ENCODE results near the gene ABHD17A. TPM values are rescaled to one million over a fixed set of nuclear protein-coding genes. Genes with fewer than 3 reads are reported as not detected.

ABHD17A gene
- total and polyA plus RNA-seq, 2 experiments from 2014 or later: 145 to 198 TPM

GRCh38 chr19:1843646-1844394 lies 41.5 kb downstream of the ABHD17A start:
- peaks cover 12% of the 10 kb centered on the region for H3K4me1 ChIP-seq (ENCODE audit: low read depth)

GRCh38 chr19:1843116-1843515 lies 42.2 kb downstream of the ABHD17A start:
- Histone ChIP-seq H3K27me3 (no peaks in the 10 kb centered on the region), H3K4me3 (no peak overlapping the region), H3K9me3 (ENCODE audit: low read depth) (no peaks in the 10 kb centered on the region), H3K27ac (no peak overlapping the region), H3K4me1 (ENCODE audit: low read depth) (peaks cover 12% of the 10 kb centered on the region), H3K36me3 (no peaks in the 10 kb centered on the region)
- DNase-seq (ENCODE audit: low read depth in 1 of 2, low spot score in 1 of 2): no peak
- no peak for TF ChIP-seq CTCF (IDR thresholded peaks at IDR 0.05; ENCODE audit: low read depth, low read length)

More at GRCh38 chr19:1843646-1844394, 41.5 kb downstream of the ABHD17A start:
- Histone ChIP-seq H3K36me3 (no peaks in the 10 kb centered on the region), H3K27ac (no peak overlapping the region), H3K4me3 (no peak overlapping the region), H3K27me3 (no peaks in the 10 kb centered on the region), H3K9me3 (ENCODE audit: low read depth) (no peaks in the 10 kb centered on the region)
- DNase-seq (ENCODE audit: low read depth in 1 of 2, low spot score in 1 of 2): no peak
- TF ChIP-seq CTCF (IDR thresholded peaks at IDR 0.05; ENCODE audit: low read depth, low read length): no peak

GRCh38 chr19:1841209-1841924 lies 43.9 kb downstream of the ABHD17A start:
- peak overlapping the region; percentile 34 for H3K27ac ChIP-seq
- no peak overlapping the region for H3K4me3 ChIP-seq
- no peaks in the 10 kb centered on the region for H3K9me3 ChIP-seq (ENCODE audit: low read depth)
- H3K4me1 ChIP-seq (ENCODE audit: low read depth): peaks cover 16% of the 10 kb centered on the region
- no peaks in the 10 kb centered on the region for H3K27me3 ChIP-seq
- H3K36me3 ChIP-seq: no peaks in the 10 kb centered on the region
- DNase-seq (ENCODE audit: low read depth in 1 of 2, low spot score in 1 of 2): no peak
- no peak for TF ChIP-seq CTCF (IDR thresholded peaks at IDR 0.05; ENCODE audit: low read depth, low read length)

- DNase-seq (ENCODE audit: low read depth in 1 of 2, low spot score in 1 of 2): peak in 1 of 2 donors; percentile 34
- no peaks in the 10 kb centered on the region for H3K27me3 ChIP-seq
- H3K4me3 ChIP-seq: no peak overlapping the region
- H3K36me3 ChIP-seq: no peaks in the 10 kb centered on the region
- TF ChIP-seq CTCF (IDR thresholded peaks at IDR 0.05; ENCODE audit: low read depth, low read length): no peak
- H3K9me3 ChIP-seq (ENCODE audit: low read depth): no peaks in the 10 kb centered on the region
- peaks cover 15% of the 10 kb centered on the region for H3K4me1 ChIP-seq (ENCODE audit: low read depth)
- H3K27ac ChIP-seq: no peak overlapping the region
These were observed 44.7 kb downstream of the ABHD17A start for GRCh38 chr19:1840541-1841115.

- peaks cover 14% of the 10 kb centered on the region for H3K4me1 ChIP-seq (ENCODE audit: low read depth)
- H3K36me3 ChIP-seq: no peaks in the 10 kb centered on the region
- no peak for DNase-seq (ENCODE audit: low read depth in 1 of 2, low spot score in 1 of 2)
- no peaks in the 10 kb centered on the region for H3K27me3 ChIP-seq
- H3K9me3 ChIP-seq (ENCODE audit: low read depth): no peaks in the 10 kb centered on the region
- H3K4me3 ChIP-seq: no peak overlapping the region
- peak overlapping the region; percentile 48 for H3K27ac ChIP-seq
- TF ChIP-seq CTCF (IDR thresholded peaks at IDR 0.05; ENCODE audit: low read depth, low read length): no peak
These were observed 45.4 kb downstream of the ABHD17A start for GRCh38 chr19:1839658-1840540.

All from cardiac muscle cell (in vitro differentiated cells and primary cell).